ENCODE data around the gene CMTM4. TPM values are rescaled to one million over a fixed set of nuclear protein-coding genes. Genes with fewer than 3 reads are reported as not detected.
A peak's percentile ranks its signal among the peaks of the same experiment; 100 is the strongest.

Gene CMTM4
- total and polyA plus RNA-seq, 2 donors (not counting 1 experiment from before 2014, with no cell fraction given): 0.06 to 0.59 TPM

DNA sequence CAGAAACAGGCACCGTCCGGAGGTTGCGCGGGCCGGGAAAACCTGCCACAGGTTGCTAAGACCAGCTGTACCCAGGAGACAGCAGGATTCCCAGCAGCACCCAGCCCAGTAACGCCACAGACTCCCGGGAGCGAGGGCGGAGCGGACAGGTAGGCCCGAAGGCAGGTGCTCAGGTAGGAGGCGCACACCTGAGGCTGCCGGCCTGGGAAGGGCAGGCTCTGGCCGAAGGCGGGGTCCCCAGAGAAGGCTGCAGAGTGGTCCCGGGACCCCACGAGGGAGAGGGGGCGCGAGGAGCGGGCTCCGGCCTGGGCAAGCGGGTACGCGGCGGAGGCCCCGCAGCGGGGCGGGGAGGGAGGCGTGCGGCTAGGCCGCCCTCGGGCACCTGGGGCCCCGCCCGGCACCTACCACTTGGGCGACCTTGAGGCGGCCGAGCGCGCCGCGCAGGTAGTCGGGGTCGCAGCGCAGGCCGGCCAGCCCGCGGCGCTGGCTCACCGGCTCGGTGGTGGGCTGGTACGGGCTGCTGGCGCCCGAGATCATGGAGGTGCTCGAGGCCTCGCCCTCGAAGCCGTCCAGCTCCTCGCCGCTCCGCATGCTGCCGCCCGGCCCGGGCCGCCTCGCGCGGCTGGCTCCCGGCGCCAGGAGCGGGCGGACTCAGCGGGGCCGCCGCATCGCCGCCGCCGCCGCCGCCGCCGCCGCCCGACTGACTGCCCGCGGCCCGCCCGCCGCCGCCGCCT lies 441 bp downstream of the CMTM4 start:
- intact Hi-C loops (cut with micrococcal nuclease): loop anchor here (1.0 to 5.0 kb wide), 3 partner anchors 55 to 144 kb away; partner anchors contain the start of genes CKLF and DYNC1LI2
- ChIA-PET POLR2A (interaction anchor here (0.6 to 0.7 kb wide), 3 partner anchors 18 to 256 kb away, joined by 3 to 12 read pairs (median 3); no protein-coding TSS in a partner anchor), CTCF (interaction anchor here (0.7 to 1.4 kb wide), 3 partner anchors 44 to 291 kb away, joined by 3 to 4 read pairs (median 3); no protein-coding TSS in a partner anchor)
- DNase-seq (no peak), ATAC-seq (ENCODE audit: low read depth) (no peak)
- H3K4me3 Mint-ChIP-seq: peak overlapping the region; percentile 85
- no peak overlapping the region for H3K27ac Mint-ChIP-seq
- H3K4me2 ChIP-seq (replicated peaks; ENCODE audit: low read depth, low read length, poor library complexity, severe bottlenecking): peak overlapping the region; percentile 99
- no peaks in the 10 kb centered on the region for H3K79me2 ChIP-seq (ENCODE audit: control insufficient read depth, insufficient read depth, low read length)
- H3K9me3 Mint-ChIP-seq (ENCODE audit: insufficient read depth): no peaks in the 10 kb centered on the region
- peak overlapping the region; percentile 25 to 83 (median 57) for H3K4me3 ChIP-seq (ENCODE audit: control extremely low read depth in 1 of 5, extremely low read depth in 1 of 5, insufficient read depth in 1 of 5, low read depth in 2 of 5, low read length in 4 of 5)
- peak overlapping the region; percentile 64 for H3K9ac ChIP-seq (ENCODE audit: low read length)
- TF ChIP-seq, protein P1, sequence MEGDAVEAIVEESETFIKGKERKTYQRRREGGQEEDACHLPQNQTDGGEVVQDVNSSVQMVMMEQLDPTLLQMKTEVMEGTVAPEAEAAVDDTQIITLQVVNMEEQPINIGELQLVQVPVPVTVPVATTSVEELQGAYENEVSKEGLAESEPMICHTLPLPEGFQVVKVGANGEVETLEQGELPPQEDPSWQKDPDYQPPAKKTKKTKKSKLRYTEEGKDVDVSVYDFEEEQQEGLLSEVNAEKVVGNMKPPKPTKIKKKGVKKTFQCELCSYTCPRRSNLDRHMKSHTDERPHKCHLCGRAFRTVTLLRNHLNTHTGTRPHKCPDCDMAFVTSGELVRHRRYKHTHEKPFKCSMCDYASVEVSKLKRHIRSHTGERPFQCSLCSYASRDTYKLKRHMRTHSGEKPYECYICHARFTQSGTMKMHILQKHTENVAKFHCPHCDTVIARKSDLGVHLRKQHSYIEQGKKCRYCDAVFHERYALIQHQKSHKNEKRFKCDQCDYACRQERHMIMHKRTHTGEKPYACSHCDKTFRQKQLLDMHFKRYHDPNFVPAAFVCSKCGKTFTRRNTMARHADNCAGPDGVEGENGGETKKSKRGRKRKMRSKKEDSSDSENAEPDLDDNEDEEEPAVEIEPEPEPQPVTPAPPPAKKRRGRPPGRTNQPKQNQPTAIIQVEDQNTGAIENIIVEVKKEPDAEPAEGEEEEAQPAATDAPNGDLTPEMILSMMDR (IDR thresholded peaks at IDR 0.05): no peak
- no peak for TF ChIP-seq EZH2 (IDR thresholded peaks at IDR 0.05; ENCODE audit: borderline replicate concordance, insufficient read depth, low read depth, low read length, poor library complexity, severe bottlenecking)
- H3K9me3 ChIP-seq (ENCODE audit: control extremely low read depth in 1 of 3, control insufficient read depth in 2 of 3, insufficient read depth in 1 of 3, low read length in 2 of 3): peaks cover 0 to 5% (median 0%) of the 10 kb centered on the region in 3 donors
- H3K36me3 ChIP-seq (replicated peaks in 1 of 2; ENCODE audit: control extremely low read depth in 1 of 2, control insufficient read depth in 1 of 2, extremely low read depth in 1 of 2, insufficient read depth in 2 of 2, low read length in 1 of 2): no peaks in the 10 kb centered on the region
- H3K27me3 ChIP-seq (replicated peaks in 1 of 4; ENCODE audit: control extremely low read depth in 1 of 4, control insufficient read depth in 3 of 4, insufficient read depth in 4 of 4, low read length in 3 of 4): peaks cover 0 to 57% (median 35%) of the 10 kb centered on the region in 4 experiments
- H4K20me1 ChIP-seq (ENCODE audit: control insufficient read depth, insufficient read depth, low read length, poor library complexity, severe bottlenecking): no peaks in the 10 kb centered on the region
- H3K4me1 Mint-ChIP-seq: peaks cover 17% of the 10 kb centered on the region
- 2% methylated on average over 89 of the region's 91 CpGs for WGBS (ENCODE audit: insufficient coverage)
- H3K27me3 Mint-ChIP-seq: peaks cover 38% of the 10 kb centered on the region
- H2AFZ ChIP-seq (ENCODE audit: insufficient read depth, low read depth, low read length, poor library complexity, severe bottlenecking): peak overlapping the region; percentile 97
- H3K4me1 ChIP-seq (ENCODE audit: control insufficient read depth in 2 of 2, insufficient read depth in 2 of 2, low read length in 2 of 2): peaks cover 15 to 17% of the 10 kb centered on the region in 2 donors
- no peak overlapping the region for H3K27ac ChIP-seq (ENCODE audit: low read length in 2 of 2)

All from B cell (primary cell).